ENCODE data around the gene BPNT1. TPM values are rescaled to one million over a fixed set of nuclear protein-coding genes. Genes with fewer than 3 reads are reported as not detected.

Gene BPNT1
- total and polyA plus RNA-seq, 2 of the 8 experiments (the other 6 are each of a cell fraction or from before 2014, with no cell fraction given): 13.2 to 16.3 TPM

DNA sequence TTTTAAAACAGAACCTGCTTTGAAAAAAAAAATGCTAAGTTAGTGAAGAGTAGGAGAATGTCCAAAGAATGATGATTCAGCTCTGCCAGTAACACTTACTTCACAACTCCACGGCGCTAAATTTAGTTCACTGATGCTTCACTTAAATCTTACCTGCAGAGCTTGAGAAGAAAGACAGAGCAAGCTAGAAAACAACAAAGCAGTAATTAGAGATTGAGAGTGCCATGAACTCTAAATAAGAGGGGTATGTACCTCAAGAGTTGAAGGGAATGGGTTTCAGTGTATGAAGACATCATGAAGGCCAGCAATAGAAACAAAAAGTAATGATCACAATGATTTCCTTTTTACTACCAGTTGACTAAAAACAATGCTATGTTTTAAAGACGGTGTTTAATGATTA, 76.1 kb downstream of the BPNT1 start:
- H3K27ac ChIP-seq (ENCODE audit: low read depth, low read length): no peak overlapping the region
- no peak overlapping the region for H2AK5ac ChIP-seq (ENCODE audit: low read depth, low read length)
- H3K36me3 ChIP-seq (ENCODE audit: control insufficient read depth in 2 of 4, insufficient read depth in 4 of 4, low read length in 3 of 4): peaks cover 0 to 37% (median 21%) of the 10 kb centered on the region in 4 experiments; a peak in 5 of 8 replicates
- H2BK15ac ChIP-seq (ENCODE audit: low read length): no peak overlapping the region
- no peak overlapping the region for H3K4ac ChIP-seq (replicated peaks; ENCODE audit: insufficient read length, low read depth, low read length)
- no peak overlapping the region for H4K5ac ChIP-seq (ENCODE audit: insufficient read length, low read depth, low read length)
- no peaks in the 10 kb centered on the region for H4K20me1 ChIP-seq (replicated peaks in 1 of 2; ENCODE audit: control insufficient read depth in 1 of 2, insufficient read depth in 2 of 2, low read length in 2 of 2)
- no peaks in the 10 kb centered on the region for H3K27me3 ChIP-seq (replicated peaks in 1 of 4; ENCODE audit: control insufficient read depth in 3 of 4, extremely low read depth in 1 of 4, insufficient read depth in 3 of 4, low read length in 3 of 4)
- no peak overlapping the region for H4K91ac ChIP-seq (replicated peaks; ENCODE audit: insufficient read length, low read length)
- 100% methylated on average over 3 of the region's 3 CpGs; no CpG with 5 or more reads in 1 of the 2 experiments for WGBS, 2 experiments (ENCODE audit: extremely low coverage in 1 of 2, insufficient coverage in 1 of 2, insufficient read length in 1 of 2, insufficient replicate concordance in 2 of 2, low coverage in 1 of 2, low lambda C conversion rate in 2 of 2, missing lambda C conversion rate in 1 of 2)
- H3K79me2 ChIP-seq (ENCODE audit: control insufficient read depth in 1 of 2, insufficient read depth in 2 of 2, low read length in 2 of 2): no peaks in the 10 kb centered on the region
- no peak for TF ChIP-seq RAD21 (IDR thresholded peaks at IDR 0.05 in 1 of 2, conservative IDR thresholded peaks at IDR 0.05 in 1 of 2; ENCODE audit: low read depth in 2 of 2, low read length in 2 of 2)
- no peak overlapping the region for H2AFZ ChIP-seq (ENCODE audit: low read length)
- DNase-seq (ENCODE audit: low read depth in 1 of 2, low spot score in 2 of 2): no peak
- H3K18ac ChIP-seq (ENCODE audit: extremely low read depth, low read length): no peak overlapping the region
- POLR2A ChIA-PET (ENCODE audit: partially characterized antibody): no interaction called here
- H2BK12ac ChIP-seq (ENCODE audit: low read depth, low read length): no peak overlapping the region
- H3K9me3 ChIP-seq (ENCODE audit: insufficient read depth in 2 of 2, low read depth in 1 of 2, low read length in 1 of 2): no peaks in the 10 kb centered on the region
- H4K8ac ChIP-seq (ENCODE audit: extremely low read depth, insufficient read depth, low read length): no peak overlapping the region
- no peak overlapping the region for H3K4me2 ChIP-seq (ENCODE audit: insufficient read depth in 1 of 2, low read depth in 2 of 2, low read length in 2 of 2)
- no peaks in the 10 kb centered on the region for H3K23me2 ChIP-seq (ENCODE audit: low read depth, low read length)
- FAIRE-seq: no peak
- H3K4me1 ChIP-seq (replicated peaks in 1 of 4; ENCODE audit: control insufficient read depth in 3 of 4, insufficient read depth in 4 of 4, low read length in 3 of 4): no peaks in the 10 kb centered on the region
- no peak overlapping the region for H3K56ac ChIP-seq (replicated peaks; ENCODE audit: insufficient read length, low read depth, low read length)
- no peak overlapping the region for H3K4me3 ChIP-seq (ENCODE audit: extremely low read depth in 1 of 4, insufficient read depth in 2 of 4, low read depth in 3 of 4, low read length in 4 of 4)
- H2BK20ac ChIP-seq (ENCODE audit: low read length): no peak overlapping the region
- no peaks in the 10 kb centered on the region for H3K79me1 ChIP-seq (ENCODE audit: low read depth, low read length)
- no peak overlapping the region for H3K23ac ChIP-seq (ENCODE audit: insufficient read length)
- no peak overlapping the region for H2BK120ac ChIP-seq (replicated peaks; ENCODE audit: low read depth, low read length)
- H3K14ac ChIP-seq (ENCODE audit: insufficient read length): no peak overlapping the region
- no peak overlapping the region for H2BK5ac ChIP-seq (ENCODE audit: low read depth, low read length)
- CTCF ChIA-PET (ENCODE audit: partially characterized antibody): interaction anchor here (1.1 to 3.4 kb wide), 4 partner anchors 15 to 29 kb away, joined by 3 to 21 read pairs (median 10); no protein-coding TSS in a partner anchor
- H3K9ac ChIP-seq (replicated peaks in 1 of 4; ENCODE audit: extremely low read depth in 1 of 4, low read depth in 3 of 4, low read length in 3 of 4): no peak overlapping the region
